ENCODE results near the gene ZNF622.

DNA sequence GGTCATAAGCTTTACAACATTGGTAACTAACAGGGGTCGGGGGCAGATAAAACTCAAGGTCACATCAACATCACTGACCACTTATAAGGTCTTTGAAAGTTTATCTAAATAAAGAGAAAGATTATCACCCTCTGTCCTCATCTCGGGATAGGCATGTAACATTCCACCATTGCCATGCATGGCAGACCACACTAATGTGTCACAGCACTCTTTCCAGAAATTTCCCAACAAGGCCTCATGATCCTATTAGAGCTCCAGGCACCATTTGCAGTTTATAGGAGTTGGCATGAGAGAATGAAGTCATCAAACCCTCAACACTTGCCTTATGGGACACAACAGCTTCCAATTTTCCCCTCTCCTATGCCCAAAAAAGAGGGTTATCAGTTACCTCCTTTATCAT lies 31.9 kb upstream of the ZNF622 start:
- no peak for TF ChIP-seq POLR2A (IDR thresholded peaks at IDR 0.05; ENCODE audit: extremely low read depth, insufficient read length)
- TF ChIP-seq, protein P1, sequence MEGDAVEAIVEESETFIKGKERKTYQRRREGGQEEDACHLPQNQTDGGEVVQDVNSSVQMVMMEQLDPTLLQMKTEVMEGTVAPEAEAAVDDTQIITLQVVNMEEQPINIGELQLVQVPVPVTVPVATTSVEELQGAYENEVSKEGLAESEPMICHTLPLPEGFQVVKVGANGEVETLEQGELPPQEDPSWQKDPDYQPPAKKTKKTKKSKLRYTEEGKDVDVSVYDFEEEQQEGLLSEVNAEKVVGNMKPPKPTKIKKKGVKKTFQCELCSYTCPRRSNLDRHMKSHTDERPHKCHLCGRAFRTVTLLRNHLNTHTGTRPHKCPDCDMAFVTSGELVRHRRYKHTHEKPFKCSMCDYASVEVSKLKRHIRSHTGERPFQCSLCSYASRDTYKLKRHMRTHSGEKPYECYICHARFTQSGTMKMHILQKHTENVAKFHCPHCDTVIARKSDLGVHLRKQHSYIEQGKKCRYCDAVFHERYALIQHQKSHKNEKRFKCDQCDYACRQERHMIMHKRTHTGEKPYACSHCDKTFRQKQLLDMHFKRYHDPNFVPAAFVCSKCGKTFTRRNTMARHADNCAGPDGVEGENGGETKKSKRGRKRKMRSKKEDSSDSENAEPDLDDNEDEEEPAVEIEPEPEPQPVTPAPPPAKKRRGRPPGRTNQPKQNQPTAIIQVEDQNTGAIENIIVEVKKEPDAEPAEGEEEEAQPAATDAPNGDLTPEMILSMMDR (IDR thresholded peaks at IDR 0.05; ENCODE audit: low read depth, low read length), result no peak
- TF ChIP-seq, protein P2, sequence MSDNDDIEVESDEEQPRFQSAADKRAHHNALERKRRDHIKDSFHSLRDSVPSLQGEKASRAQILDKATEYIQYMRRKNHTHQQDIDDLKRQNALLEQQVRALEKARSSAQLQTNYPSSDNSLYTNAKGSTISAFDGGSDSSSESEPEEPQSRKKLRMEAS (IDR thresholded peaks at IDR 0.05; ENCODE audit: low read depth, low read length), result no peak

Data from NB4 (cell line).